Upper lobe of left lung (tissue), 4 donors: Measurements from ENCODE around the gene ARHGAP26.

ENCODE experiments used
- CTCF ChIP-seq, 6 experiments: fragments of 450-650 bp in 4 of 6; fragments of 200-600 bp in 2 of 6; sonication (generic) in 2 of 6; IDR thresholded peaks; one replicate each; pipeline ENCODE4 v1.5.1; 2016 to 2019; ENCODE audit warnings: antibody characterized with exemption in 6 of 6
- POLR2A ChIP-seq, 4 donors: fragments of 450-650 bp; IDR thresholded peaks; one replicate each; pipeline ENCODE4 v1.5.1; 2016 to 2017; ENCODE audit warnings: antibody characterized with exemption in 4 of 4, mild to moderate bottlenecking in 2 of 4

- no peak for TF ChIP-seq CTCF (IDR thresholded peaks at IDR 0.05)
- no peak for TF ChIP-seq POLR2A (IDR thresholded peaks at IDR 0.05)
These were observed 127.2 kb downstream of the ARHGAP26 start for GRCh38 chr5:142897328-142897727.
